Measurements from ENCODE around the gene ISG20L2. TPM values are rescaled to one million over a fixed set of nuclear protein-coding genes. Genes with fewer than 3 reads are reported as not detected.
A peak's percentile ranks its signal among the peaks of the same experiment; 100 is the strongest.

Gene ISG20L2
- polyA plus RNA-seq, 6 donors from 2014 or later = 14.3 to 35.0 (median 26.3) TPM

- Mint-ChIP-seq H3K36me3 (no peaks in the 10 kb centered on the region), H3K27ac (peak overlapping the region in 5 of 6 donors; percentile 78 to 98 (median 93)), H3K4me3 (peak overlapping the region; percentile 80 to 95 (median 89)), H3K9me3 (no peaks in the 10 kb centered on the region), H3K27me3 (no peaks in the 10 kb centered on the region), H3K4me1 (peaks cover 57 to 71% (median 58%) of the 10 kb centered on the region in 3 donors)
- peak; percentile 41 to 48 for ATAC-seq (ENCODE audit: low read depth in 2 of 2)
- DNase-seq = peak; percentile 53
Observed at GRCh38 chr1:156750711-156751450, 22.3 kb upstream of the ISG20L2 start.

- ATAC-seq (ENCODE audit: low read depth in 2 of 2) (peak in 1 of 2 donors; percentile 8), DNase-seq (peak; percentile 31)
- peak overlapping the region in 5 of 6 donors; percentile 84 to 98 (median 93) for H3K27ac Mint-ChIP-seq
- H3K36me3 Mint-ChIP-seq = no peaks in the 10 kb centered on the region
- H3K4me1 Mint-ChIP-seq = peaks cover 63 to 76% (median 63%) of the 10 kb centered on the region in 3 donors
- no peaks in the 10 kb centered on the region for H3K27me3 Mint-ChIP-seq
- no peaks in the 10 kb centered on the region for H3K9me3 Mint-ChIP-seq
- peak overlapping the region; percentile 80 to 95 (median 89) for H3K4me3 Mint-ChIP-seq
Observed at GRCh38 chr1:156750191-156750672, 21.7 kb upstream of the ISG20L2 start.

DNA sequence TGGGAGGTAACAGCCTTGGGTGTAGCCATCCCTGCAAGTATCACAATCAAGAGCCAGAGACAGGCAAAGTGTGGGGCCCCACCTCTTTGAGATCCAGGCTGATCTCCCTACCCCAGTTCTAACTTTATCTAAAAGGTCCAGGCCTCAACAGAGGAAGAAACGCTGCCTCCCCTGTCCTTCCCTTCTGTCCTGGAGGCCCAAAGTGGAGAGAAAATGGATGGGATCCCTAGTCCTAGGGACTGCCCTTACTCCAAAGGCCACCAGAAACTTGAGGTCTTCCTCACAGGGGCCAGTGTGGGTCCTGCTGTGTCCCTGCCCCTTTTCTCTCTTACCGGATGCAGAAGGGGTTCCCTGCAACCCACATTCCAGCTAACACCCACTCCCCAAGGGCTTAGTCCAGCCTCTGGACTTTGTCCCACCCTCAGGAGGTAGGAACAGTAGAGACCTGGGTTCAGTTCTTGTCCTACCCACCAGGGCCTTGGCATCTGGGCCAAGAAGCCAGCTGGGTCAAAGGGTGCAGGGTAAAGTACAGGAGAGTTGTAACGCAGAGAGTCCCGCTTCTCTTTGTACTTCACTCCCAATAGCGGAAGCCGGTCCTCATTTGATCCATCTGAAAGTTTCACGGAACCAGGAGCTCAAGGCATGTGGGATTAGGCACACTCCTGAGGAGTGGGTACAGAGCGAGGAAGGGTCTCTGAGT lies 21.0 kb upstream of the ISG20L2 start:
- DNase-seq (no peak), ATAC-seq (ENCODE audit: low read depth in 2 of 2) (no peak)
- Mint-ChIP-seq H3K4me3 (peak overlapping the region; percentile 80 to 95 (median 89)), H3K36me3 (peaks cover 0 to 4% of the 10 kb centered on the region in 2 donors), H3K4me1 (peaks cover 59 to 77% (median 68%) of the 10 kb centered on the region in 3 donors), H3K27me3 (no peaks in the 10 kb centered on the region), H3K9me3 (no peaks in the 10 kb centered on the region), H3K27ac (peak overlapping the region in 5 of 6 donors; percentile 61 to 98 (median 93))

GRCh38 chr1:156748670-156749418 lies 20.3 kb upstream of the ISG20L2 start:
- Mint-ChIP-seq H3K27me3 (no peaks in the 10 kb centered on the region), H3K27ac (peak overlapping the region; percentile 61 to 94 (median 92)), H3K9me3 (no peaks in the 10 kb centered on the region), H3K36me3 (peaks cover 0 to 12% of the 10 kb centered on the region in 2 donors), H3K4me3 (peak overlapping the region; percentile 80 to 95 (median 88)), H3K4me1 (peaks cover 63 to 75% (median 68%) of the 10 kb centered on the region in 3 donors)
- ATAC-seq (ENCODE audit: low read depth in 2 of 2) = no peak
- no peak for DNase-seq

- Mint-ChIP-seq H3K36me3 (peaks cover 0 to 20% of the 10 kb centered on the region in 2 donors), H3K4me1 (peaks cover 61 to 67% (median 66%) of the 10 kb centered on the region in 3 donors), H3K27me3 (no peaks in the 10 kb centered on the region), H3K4me3 (peak overlapping the region; percentile 80 to 95 (median 88)), H3K27ac (peak overlapping the region; percentile 60 to 94 (median 80)), H3K9me3 (no peaks in the 10 kb centered on the region)
- no peak for ATAC-seq (ENCODE audit: low read depth in 2 of 2)
- DNase-seq = no peak
Observed at GRCh38 chr1:156747742-156748669, 19.4 kb upstream of the ISG20L2 start.

DNA sequence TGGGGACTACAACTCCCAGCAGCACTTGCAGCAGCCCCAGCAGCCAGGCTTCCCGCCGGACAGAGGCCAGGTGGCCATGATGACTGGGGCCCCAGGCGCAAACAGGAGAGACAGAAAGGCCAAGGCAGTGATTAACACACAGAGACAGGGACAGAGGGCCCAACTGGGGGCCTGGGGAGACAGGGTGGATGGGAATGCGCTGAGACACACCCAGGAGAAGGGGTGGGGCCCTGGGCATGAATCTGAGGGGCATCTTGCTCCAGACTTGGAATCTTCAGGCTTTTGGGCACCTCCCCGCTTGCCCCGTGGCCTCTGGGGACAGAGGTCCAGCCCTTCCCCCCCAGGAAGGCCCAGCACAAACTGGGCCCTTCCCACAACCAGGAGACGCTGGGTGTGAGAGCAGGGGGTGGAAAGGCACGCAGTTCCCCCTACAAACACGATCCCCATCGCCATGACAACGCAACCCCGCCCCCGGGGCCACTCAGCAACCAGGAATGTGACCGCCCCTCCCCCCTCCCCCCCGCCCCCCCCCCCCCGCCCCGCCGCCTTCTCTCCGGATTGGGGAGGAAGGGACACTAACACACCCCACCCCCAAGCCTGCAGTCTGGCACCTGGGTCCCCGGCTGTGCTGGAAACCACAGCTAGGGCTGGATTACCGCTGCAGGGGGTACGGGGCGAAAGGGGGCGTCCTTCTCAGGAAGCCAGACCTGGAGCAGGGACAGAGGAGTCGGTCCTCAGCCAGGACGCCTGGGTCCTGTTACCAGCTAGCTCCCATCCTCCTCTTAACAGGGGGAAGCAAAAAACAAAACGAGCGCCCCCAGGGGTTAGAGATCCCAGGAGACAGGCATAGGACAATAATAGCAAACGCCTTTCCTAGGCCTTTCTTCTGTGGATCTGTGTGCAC lies 18.4 kb upstream of the ISG20L2 start:
- Mint-ChIP-seq H3K36me3 (peaks cover 0 to 23% of the 10 kb centered on the region in 2 donors), H3K4me1 (peaks cover 54 to 60% (median 58%) of the 10 kb centered on the region in 3 donors), H3K27ac (peak overlapping the region; percentile 84 to 94 (median 92)), H3K4me3 (peak overlapping the region; percentile 74 to 95 (median 88)), H3K9me3 (no peaks in the 10 kb centered on the region), H3K27me3 (no peaks in the 10 kb centered on the region)
- ATAC-seq (ENCODE audit: low read depth in 2 of 2) = peak; percentile 3 to 6
- peak; percentile 25 for DNase-seq

GRCh38 chr1:156746406-156746727 lies 17.8 kb upstream of the ISG20L2 start:
- peaks cover 57 to 67% (median 63%) of the 10 kb centered on the region in 3 donors for H3K4me1 Mint-ChIP-seq
- no peak for ATAC-seq (ENCODE audit: low read depth in 2 of 2)
- DNase-seq = no peak
- no peaks in the 10 kb centered on the region for H3K27me3 Mint-ChIP-seq
- H3K27ac Mint-ChIP-seq = peak overlapping the region in 5 of 6 donors; percentile 42 to 93 (median 88)
- no peaks in the 10 kb centered on the region for H3K9me3 Mint-ChIP-seq
- peak overlapping the region; percentile 21 to 80 (median 76) for H3K4me3 Mint-ChIP-seq
- peaks cover 0 to 23% of the 10 kb centered on the region in 2 donors for H3K36me3 Mint-ChIP-seq

DNA sequence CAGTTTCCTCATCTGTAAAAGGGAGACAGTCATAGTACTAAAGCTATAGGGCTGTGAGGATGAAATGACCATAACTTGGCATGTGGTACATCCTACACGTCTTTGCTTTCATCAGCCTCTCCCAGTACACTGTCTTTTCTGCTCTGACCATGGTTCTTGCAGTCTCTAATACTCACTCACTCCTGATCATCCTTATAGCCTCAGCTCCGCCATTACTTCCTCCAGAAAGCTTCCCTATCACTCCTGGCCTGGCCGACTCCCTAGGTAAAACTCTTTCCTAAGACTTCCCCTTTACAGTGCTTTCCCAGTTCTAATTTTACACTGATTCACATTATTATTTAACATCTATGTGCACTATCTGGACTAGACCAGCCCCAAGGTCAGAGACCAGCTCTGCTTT lies 17.3 kb upstream of the ISG20L2 start:
- peak overlapping the region in 4 of 6 donors; percentile 19 to 93 (median 90) for H3K27ac Mint-ChIP-seq
- H3K4me1 Mint-ChIP-seq = peaks cover 62 to 71% (median 68%) of the 10 kb centered on the region in 3 donors
- DNase-seq (no peak), ATAC-seq (ENCODE audit: low read depth in 2 of 2) (no peak)
- peak overlapping the region in 6 of 8 donors; percentile 24 to 78 (median 76) for H3K4me3 Mint-ChIP-seq
- H3K36me3 Mint-ChIP-seq = peaks cover 0 to 23% of the 10 kb centered on the region in 2 donors
- H3K27me3 Mint-ChIP-seq = no peaks in the 10 kb centered on the region
- no peaks in the 10 kb centered on the region for H3K9me3 Mint-ChIP-seq

- Mint-ChIP-seq H3K4me1 (peaks cover 61 to 70% (median 68%) of the 10 kb centered on the region in 3 donors), H3K4me3 (peak overlapping the region in 3 of 8 donors; percentile 24 to 68 (median 57)), H3K9me3 (no peaks in the 10 kb centered on the region), H3K27ac (peak overlapping the region in 4 of 6 donors; percentile 47 to 93 (median 79)), H3K36me3 (peaks cover 0 to 23% of the 10 kb centered on the region in 2 donors), H3K27me3 (no peaks in the 10 kb centered on the region)
- DNase-seq (no peak), ATAC-seq (ENCODE audit: low read depth in 2 of 2) (no peak)
Observed at GRCh38 chr1:156744786-156745419, 16.3 kb upstream of the ISG20L2 start.

GRCh38 chr1:156744344-156744743 lies 15.8 kb upstream of the ISG20L2 start:
- peak overlapping the region in 1 of 6 donors; percentile 96 for H3K27ac Mint-ChIP-seq
- no peak overlapping the region for H3K4me3 Mint-ChIP-seq
- peaks cover 0 to 23% of the 10 kb centered on the region in 2 donors for H3K36me3 Mint-ChIP-seq
- peaks cover 56 to 65% (median 62%) of the 10 kb centered on the region in 3 donors for H3K4me1 Mint-ChIP-seq
- DNase-seq (no peak), ATAC-seq (ENCODE audit: low read depth in 2 of 2) (no peak)
- H3K27me3 Mint-ChIP-seq = no peaks in the 10 kb centered on the region
- no peaks in the 10 kb centered on the region for H3K9me3 Mint-ChIP-seq

All from naive B cell (primary cell).